ENCODE measurements around the gene SLC4A5.
"Not testable (repeated sequence)": the region's sequence is repeated elsewhere in the genome, so short reads cannot be mapped to it uniquely, and the experiment has no call there.

SLC4A5 gene

DNA sequence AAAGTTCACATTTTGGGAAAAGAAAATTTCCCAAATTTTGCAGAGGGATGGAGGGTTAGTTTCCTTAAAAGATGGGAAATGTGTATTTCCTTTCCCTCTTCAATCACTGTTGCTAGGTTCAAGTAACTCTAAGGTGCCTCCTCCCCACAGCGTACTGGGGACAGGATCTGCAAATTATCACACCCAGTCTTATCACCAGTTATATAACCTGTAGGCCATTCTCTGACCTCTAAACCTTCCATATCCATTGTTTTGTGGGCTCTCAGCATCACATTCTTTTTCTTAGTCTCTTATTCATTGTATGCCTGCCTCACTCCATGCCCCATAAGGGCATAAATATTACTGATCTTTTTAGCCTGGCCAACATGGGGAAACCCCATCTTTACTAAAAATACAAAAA lies 148.4 kb downstream of the SLC4A5 start:
- DNase-seq, result no peak

DNA sequence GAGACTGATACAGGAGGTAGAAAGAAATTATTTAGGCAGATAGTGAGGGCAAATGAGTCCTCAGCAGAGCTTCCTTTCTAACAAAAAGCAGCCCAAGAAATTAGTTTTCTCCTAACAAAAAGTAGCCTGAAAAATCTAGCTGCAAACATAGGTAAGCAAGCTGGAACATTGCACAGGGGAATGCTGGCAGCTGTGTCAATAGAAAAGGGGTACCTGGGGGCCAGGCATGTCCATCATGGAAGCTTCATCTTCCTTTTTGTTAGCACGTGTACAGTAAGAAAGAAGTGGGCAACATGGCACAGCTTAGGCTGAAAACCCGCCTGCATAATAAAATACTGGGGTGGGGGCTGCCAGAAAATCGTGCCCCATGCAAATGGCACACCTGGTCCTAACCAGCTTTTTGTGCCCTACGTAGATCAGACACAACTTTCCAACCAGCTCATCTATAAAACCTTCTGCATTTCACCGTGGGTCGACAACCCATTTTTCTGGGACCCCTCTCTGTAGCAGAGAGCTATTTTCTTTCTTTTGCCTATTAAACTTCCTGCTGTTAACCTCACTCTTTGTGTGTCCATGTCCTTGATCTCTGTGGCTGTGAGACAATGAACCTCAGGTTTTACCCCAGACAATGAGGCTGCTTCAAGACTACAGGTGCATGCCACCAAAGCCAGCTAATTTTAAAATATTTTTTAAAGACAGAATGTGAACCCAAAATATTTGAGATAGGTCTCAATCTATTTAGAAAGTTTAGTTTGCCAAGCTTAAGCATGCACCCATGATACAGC lies 151.4 kb downstream of the SLC4A5 start:
- DNase-seq, result no peak

DNA sequence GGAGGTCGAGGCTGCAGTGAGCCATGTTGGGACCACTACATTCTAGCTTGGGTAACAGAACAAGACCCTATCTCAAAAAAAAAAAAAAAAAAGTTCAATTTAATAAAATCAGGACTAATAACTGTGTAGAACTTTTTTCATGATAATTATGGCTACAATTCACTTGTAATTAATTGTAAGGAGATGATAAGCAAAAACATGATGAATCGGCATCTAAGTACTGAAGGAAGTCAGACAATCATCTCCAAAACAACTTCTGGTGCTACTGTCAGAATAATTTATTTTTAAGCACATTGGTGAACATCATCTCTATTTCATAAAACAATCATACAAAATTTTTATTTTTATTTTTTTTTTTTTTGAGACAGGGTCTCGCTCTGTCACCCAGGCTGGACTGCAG lies 154.5 kb downstream of the SLC4A5 start:
- no peak for DNase-seq

DNA sequence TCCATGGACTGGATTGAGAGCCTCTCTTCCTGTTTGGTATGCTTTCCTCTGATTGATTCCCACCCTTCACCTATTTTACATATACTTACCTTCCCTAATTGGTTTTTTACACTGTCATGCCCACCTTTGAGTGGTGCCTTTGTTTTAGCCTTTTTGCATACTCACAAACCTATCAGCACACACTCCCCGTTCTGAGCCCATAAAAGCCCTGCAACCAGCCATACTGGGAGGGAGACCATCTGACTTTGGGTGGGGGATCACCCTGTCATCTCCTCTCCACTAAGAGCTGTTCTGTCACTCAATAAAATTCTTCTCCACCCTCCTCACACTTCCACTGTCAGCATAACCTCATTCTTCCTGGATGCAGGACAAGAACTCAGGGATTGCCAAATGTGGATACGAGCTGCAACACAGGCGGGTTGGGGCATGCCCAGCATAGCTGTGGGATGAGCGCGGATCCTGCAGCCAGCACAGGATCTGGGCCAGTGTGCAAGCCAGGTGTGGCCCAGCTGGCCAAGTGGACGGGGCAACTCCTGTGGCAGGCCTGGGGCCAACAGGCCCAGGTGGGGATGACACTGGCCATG lies 155.1 kb downstream of the SLC4A5 start:
- DNase-seq, result no peak

DNA sequence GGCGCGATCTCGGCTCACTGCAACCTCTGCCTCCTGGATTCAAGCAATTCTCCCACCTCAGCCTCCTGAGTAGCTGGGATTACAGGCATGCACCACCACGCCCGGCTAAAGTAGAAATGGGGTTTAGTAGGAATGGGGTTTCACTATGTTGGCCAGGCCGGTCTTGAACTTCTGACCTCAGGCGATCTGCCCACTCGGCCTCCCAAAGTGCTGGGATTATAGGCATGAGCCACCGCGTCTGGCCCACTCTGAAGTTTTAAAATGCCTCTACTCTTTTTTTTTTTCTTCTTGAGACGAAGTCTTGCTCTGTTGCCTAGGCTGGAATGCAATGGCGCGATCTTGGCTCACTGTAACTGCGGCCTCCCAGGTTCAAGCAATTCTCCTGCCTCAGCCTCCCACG lies 156.5 kb downstream of the SLC4A5 start:
- DNase-seq, result not testable (repeated sequence)

DNA sequence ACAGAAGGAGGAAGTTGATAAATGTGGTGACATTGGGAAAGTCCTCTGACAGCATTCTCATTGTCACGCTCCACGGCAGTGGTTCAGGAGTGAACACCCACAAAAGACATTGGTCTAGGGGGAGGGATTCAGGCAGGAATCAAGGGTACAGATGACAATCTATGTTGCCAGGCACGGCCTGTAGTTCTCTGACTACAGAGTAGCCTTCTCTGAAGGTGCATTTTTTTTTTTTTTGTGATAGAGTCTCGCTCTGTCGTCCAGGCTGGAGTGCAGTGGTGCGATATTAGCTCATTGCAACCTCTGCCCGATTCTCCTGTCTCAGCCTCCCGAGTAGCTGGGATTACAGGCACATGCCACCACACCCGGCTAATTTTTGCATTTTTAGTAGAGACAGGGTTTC lies 157.2 kb downstream of the SLC4A5 start:
- peak; percentile 51 for DNase-seq

DNA sequence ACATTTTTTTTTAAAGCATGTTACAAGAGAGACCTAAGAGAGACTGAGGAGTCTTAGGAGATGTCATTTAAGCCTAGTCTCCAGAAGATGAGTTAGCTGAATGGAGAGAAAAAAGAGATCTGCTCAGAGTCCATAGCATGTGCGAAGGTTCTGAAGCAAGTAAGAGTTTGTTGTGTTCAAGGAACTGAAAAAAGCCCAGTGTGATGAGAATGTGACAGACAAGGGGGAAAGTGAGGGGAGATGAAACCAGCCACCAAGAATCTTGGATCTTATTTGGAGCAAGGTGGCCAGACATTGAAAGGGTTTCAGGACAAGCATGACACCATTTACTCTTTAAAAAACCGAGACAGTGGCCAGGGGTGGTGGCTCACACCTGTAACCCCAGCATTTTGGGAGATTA lies 159.3 kb downstream of the SLC4A5 start:
- DNase-seq, result no peak

DNA sequence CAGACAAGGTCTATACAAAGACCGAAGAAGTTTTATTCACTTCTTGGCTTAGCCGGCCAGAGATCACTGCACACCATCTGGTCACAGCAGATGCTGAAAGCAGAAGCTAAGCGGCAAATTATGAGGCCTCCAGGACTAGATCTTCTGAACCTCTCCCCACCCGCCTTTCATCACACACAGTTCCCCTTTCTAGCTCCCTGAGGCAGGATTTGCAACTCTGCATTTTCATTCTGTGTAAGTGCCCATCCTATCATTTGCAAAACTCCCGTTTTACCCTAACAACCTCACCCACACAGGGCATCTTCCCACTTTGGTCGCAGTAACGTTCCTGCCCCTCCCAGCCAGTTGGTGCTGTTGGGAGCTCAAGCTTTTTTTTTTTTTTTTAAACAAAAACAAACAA lies 161.5 kb downstream of the SLC4A5 start:
- DNase-seq, result no peak

DNA sequence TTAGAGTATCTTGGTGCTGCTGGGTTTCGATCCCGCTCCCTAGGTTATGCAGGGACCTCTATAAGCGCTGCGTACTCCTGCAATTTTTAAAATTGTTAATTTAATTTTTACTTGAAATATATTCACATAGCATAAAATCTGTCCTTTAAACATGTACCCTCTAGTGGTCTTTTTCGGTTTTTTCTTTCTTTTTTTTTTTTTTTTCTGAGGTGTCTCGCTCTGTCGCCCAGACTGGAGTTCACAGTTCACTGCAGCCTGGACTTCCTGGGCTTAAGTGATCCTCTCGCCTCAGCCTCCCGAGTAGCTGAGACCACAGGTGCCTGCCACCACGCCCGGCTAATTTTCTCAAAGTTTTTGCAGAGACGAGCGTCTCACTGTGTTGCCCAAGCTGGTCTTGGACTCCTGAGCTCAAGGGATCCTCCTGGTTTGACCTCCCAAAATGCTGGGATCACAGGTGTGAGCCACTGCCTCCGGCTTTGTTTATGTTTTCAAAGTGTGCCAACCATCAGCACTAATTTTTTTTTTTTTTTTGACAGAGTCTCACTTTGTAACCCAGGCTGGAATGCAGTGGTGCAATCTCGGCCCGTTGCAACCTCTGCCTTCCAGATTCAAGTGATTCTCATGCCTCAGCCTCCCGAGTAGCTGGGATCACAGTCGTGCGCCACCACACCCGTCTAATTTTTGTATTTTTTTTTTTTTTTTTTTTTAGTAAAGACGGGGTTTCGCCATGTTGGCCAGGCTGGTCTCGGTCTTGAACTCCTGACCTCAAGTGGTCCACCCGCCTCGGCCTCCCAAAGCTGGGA lies 164.0 kb downstream of the SLC4A5 start:
- no peak for DNase-seq

DNA sequence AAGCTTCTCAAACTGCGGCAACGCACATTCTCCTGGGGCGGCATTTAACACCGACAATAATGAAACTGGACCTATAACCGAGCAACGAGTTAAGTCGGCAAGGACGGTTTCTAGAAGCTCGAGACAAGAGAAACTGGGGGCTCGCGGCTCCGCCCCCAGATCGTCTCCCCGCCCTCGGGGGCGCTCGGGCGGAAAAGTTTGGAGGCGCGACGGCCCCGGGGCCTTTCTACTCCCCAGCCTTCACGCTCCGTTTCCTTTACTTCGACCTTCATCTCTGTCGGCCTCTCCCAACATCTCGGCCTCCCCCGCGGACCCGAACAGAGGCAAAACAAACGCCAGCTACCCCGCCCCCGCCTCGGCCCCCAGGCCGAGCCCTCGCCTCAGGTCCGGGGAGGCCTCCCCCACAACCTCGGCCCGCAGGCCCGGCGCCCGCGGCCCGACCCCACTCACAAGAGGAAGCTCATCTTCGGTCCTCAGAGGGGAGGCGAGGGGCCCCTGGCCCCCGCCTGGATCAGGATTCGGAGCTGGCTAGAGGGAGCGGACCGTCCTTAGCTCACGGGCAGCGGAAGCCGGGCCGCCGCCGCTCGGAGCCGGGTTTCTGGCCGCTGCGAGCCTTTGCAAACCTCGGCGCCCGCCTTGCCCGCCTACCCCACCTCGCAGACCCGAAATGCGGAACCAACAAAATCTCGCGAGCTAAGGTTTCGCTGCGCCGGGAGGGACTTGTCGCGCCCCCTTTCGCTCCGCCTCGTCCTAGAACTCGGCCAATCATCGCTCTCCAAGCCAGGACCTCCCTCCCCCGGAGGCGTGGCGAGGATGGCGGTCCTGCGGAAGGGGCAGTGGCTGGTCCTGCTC lies 164.8 kb downstream of the SLC4A5 start, which contains the start of gene MOB1A:
TSS of gene MOB1A (minus strand) at position 669 of the 852 bp plus-strand sequence. CDS start at position 464, 205 bp downstream.
- peak; percentile 98 for DNase-seq

DNA sequence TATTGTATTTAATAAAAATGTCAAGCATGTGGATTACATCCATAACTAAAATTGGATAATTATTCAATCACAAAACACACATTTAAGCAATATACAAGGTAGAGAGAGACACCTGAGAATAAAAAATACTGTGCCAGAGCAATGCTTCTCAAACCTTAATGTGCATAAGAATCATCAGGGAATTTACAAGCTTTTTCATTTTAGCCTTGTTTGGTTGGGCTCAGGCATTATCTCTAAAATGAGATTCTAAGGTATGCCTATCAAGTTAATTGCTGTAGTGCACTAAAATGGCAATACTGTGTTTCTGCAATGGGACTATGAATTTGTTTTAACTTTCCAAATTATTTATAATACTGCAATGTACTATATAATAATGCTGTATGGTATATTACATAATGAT lies 165.5 kb downstream of the SLC4A5 start:
- no peak for DNase-seq

DNA sequence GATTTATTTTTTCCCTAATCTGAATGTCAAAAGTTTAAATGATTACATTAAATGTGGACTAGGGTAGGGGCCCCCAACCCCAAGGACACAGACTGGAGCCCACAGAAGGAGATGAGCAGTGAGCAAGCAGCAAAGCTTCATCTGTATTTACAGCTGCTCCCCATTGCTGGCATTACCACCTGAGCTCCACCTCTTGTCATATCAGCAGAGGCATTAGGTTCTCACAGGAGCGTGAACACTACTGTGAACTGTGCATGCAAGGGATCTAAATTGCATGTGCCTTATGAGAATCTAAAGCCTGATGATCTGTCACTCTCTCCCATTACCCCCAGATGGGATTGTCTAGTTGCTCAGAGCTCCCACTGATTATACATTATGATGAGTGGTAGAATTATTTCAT lies 168.3 kb downstream of the SLC4A5 start:
- DNase-seq, result no peak

DNA sequence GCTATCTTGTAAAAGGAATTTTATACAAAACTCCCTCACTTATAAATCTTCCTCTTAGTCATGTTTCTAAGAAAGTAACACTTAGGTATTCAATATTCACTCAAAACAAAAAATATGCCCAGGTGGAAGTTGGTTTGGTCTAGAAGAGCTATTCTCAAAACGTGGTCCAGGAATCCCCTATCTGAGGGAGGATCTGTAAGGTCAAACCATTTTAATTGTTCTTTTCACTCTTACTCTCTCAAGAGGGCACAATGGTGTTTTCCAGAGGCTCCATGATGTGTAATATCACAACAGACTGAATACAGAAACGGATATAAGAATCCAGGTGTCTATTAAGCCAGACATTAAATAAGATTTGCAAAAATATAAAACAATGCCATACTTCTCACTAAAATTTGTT lies 174.5 kb downstream of the SLC4A5 start:
- no peak for DNase-seq
